GM12878 (cell line): Measurements from ENCODE around the gene COL23A1. TPM values are rescaled to one million over a fixed set of nuclear protein-coding genes. Genes with fewer than 3 reads are reported as not detected.

Experiments used
- ATAC-seq: fragments of 200-7000 bp; cut with Tn5 transposase; 3 replicates; pipeline ENCODE4 v1.9.1; 2020; ENCODE audit warnings: mild to moderate bottlenecking, moderate library complexity
- BruUV-seq: library from RNA; stranded (reverse); fragments of 400-500 nt; replicated peaks from 2 replicates; lab custom pipeline; 2021; lab: Mats Ljungman, UMichigan
- CTCF ChIA-PET: fragments of 300-600 bp; sonication (Branson Sonifier 250); formaldehyde crosslinking; extraction: SDS; loops from one replicate; lab custom pipeline; 2021; ENCODE audit warnings: inconsistent platforms; lab: Yijun Ruan, JAX
- POLR2A ChIA-PET: fragments of 350-600 bp; formaldehyde crosslinking; extraction: SDS; loops from one replicate; lab custom pipeline; 2021; ENCODE audit warnings: inconsistent platforms; lab: Charles Lee
- RAD21 ChIA-PET: fragments of 300-600 bp; sonication (Branson Sonifier 250); formaldehyde crosslinking; loops from one replicate; lab custom pipeline; 2023; ENCODE audit warnings: antibody characterized with exemption; ENCODE audit not compliant: unreplicated experiment; lab: Charles Lee
- SMC1A ChIA-PET: fragments of 300-600 bp; sonication (Branson Sonifier 250); formaldehyde crosslinking; loops from one replicate; lab custom pipeline; 2023; ENCODE audit not compliant: unreplicated experiment, uncharacterized antibody; lab: Charles Lee
- DNase-seq: peaks from one replicate; pipeline ENCODE4 v3.0.0-alpha.2; 2011; ENCODE audit warnings: low read depth, low spot score
- FAIRE-seq: peaks from 3 replicates; lab custom pipeline; 2011; peaks lifted over from hg19 to GRCh38; lab: Jason Lieb, UNC
- H2AFZ ChIP-seq: 2 replicates; pipeline ENCODE4 v1.6.0; 2011; ENCODE audit warnings: low read depth, low read length, control low read depth; ENCODE audit not compliant: control insufficient read depth
- H3K27ac ChIP-seq: 2 replicates; pipeline ENCODE4 v1.5.1; 2011; ENCODE audit warnings: control low read depth; ENCODE audit not compliant: control insufficient read depth, insufficient read depth
- H3K27me3 ChIP-seq, 2 experiments: replicated peaks in 1 of 2; 2 replicates each; pipeline versions ENCODE4 v1.6.0 to v1.6.1; 2011; ENCODE audit warnings: low read length in 1 of 2; ENCODE audit not compliant: control insufficient read depth in 2 of 2, insufficient read depth in 2 of 2
- H3K36me3 ChIP-seq, 2 experiments: 2 replicates each; pipeline ENCODE4 v1.5.1; 2011; ENCODE audit warnings: low read length in 1 of 2; ENCODE audit not compliant: control insufficient read depth in 2 of 2, insufficient read depth in 2 of 2
- H3K4me1 ChIP-seq: 2 replicates; pipeline ENCODE4 v1.6.1; 2011; ENCODE audit warnings: mild to moderate bottlenecking, low read length, moderate library complexity, mixed read lengths; ENCODE audit not compliant: control insufficient read depth, insufficient read depth
- H3K4me2 ChIP-seq: 2 replicates; pipeline ENCODE4 v1.6.0; 2011; ENCODE audit warnings: control low read depth; ENCODE audit not compliant: control insufficient read depth, insufficient read depth
- H3K4me3 ChIP-seq: fragments of 200-600 bp; sonication (generic); 2 replicates; pipeline ENCODE4 v1.5.1; 2016
- H3K79me2 ChIP-seq: 2 replicates; pipeline ENCODE4 v1.6.0; 2011; ENCODE audit warnings: low read length; ENCODE audit not compliant: control insufficient read depth, insufficient read depth
- H3K9ac ChIP-seq: 2 replicates; pipeline ENCODE4 v1.8.0; 2011; ENCODE audit warnings: low read length, control low read depth, mixed read lengths; ENCODE audit not compliant: control insufficient read depth, insufficient read depth
- H3K9me3 ChIP-seq: replicated peaks from 3 replicates; pipeline ENCODE4 v1.5.1; 2011; ENCODE audit warnings: mild to moderate bottlenecking, low read length; ENCODE audit not compliant: control insufficient read depth, insufficient read depth
- H4K20me1 ChIP-seq: 2 replicates; pipeline ENCODE4 v1.6.0; 2011; ENCODE audit not compliant: control insufficient read depth, insufficient read depth
- BMI1 ChIP-seq: fragments of 450-650 bp; IDR thresholded peaks from 2 replicates; pipeline ENCODE4 v1.6.1; 2016; ENCODE audit warnings: mild to moderate bottlenecking, moderate library complexity, borderline replicate concordance
- BRCA1 ChIP-seq: IDR thresholded peaks from 2 replicates; pipeline ENCODE4 v1.6.1; 2011; ENCODE audit warnings: low read depth, low read length, improper control_type of control experiment
- CEBPB ChIP-seq, 2 experiments: fragments of 150-350 bp in 1 of 2; IDR thresholded peaks; 2 replicates each; pipeline ENCODE4 v1.6.1; 2012 to 2014; ENCODE audit warnings: low read depth in 2 of 2, low read length in 2 of 2, borderline replicate concordance in 1 of 2, inconsistent platforms in 1 of 2
- CHD4 ChIP-seq: fragments of 200-600 bp; sonication (generic); IDR thresholded peaks from 2 replicates; pipeline ENCODE4 v1.6.1; 2016; ENCODE audit warnings: mild to moderate bottlenecking
- CREM ChIP-seq: IDR thresholded peaks from 2 replicates; pipeline ENCODE4 v1.6.1; 2014; ENCODE audit warnings: antibody characterized with exemption, low read depth
- LARP7 ChIP-seq: fragments of 450-650 bp; IDR thresholded peaks from 2 replicates; pipeline ENCODE4 v1.6.1; 2017; ENCODE audit warnings: mild to moderate bottlenecking
- PRDM15 ChIP-seq: fragments of 450-650 bp; formaldehyde crosslinking; IDR thresholded peaks from 2 replicates; pipeline ENCODE4 v1.4.0; 2020; ENCODE audit warnings: mild to moderate bottlenecking, moderate library complexity
- RFX5 ChIP-seq: IDR thresholded peaks from 2 replicates; pipeline ENCODE4 v1.6.1; 2011; ENCODE audit warnings: low read depth, low read length, improper control_type of control experiment
- SKIL ChIP-seq: fragments of 450-650 bp; IDR thresholded peaks from 2 replicates; pipeline ENCODE4 v1.6.1; 2017; ENCODE audit warnings: mild to moderate bottlenecking, low read depth, inconsistent platforms; ENCODE audit not compliant: poor library complexity, severe bottlenecking
- SMAD1 ChIP-seq: fragments of 450-650 bp; IDR thresholded peaks from 2 replicates; pipeline ENCODE4 v1.6.1; 2018; ENCODE audit warnings: mild to moderate bottlenecking, low read depth; ENCODE audit not compliant: partially characterized antibody
- SPI1 ChIP-seq: IDR thresholded peaks from 2 replicates; pipeline ENCODE4 v1.6.1; 2011; ENCODE audit warnings: low read depth, mild to moderate bottlenecking, low read length, moderate library complexity, borderline replicate concordance; ENCODE audit not compliant: insufficient read depth
- SUZ12 ChIP-seq: fragments of 200-600 bp; sonication (generic); IDR thresholded peaks from one replicate; pipeline ENCODE4 v1.6.1; 2018; ENCODE audit warnings: antibody characterized with exemption, mild to moderate bottlenecking; ENCODE audit not compliant: unreplicated experiment
- TCF7 ChIP-seq: IDR thresholded peaks from 2 replicates; pipeline ENCODE4 v1.6.1; 2014; ENCODE audit warnings: antibody characterized with exemption, borderline replicate concordance
- ZNF687 ChIP-seq: fragments of 450-650 bp; IDR thresholded peaks from 2 replicates; pipeline ENCODE4 v1.6.1; 2017; ENCODE audit warnings: mild to moderate bottlenecking, moderate library complexity
- ZSCAN29 ChIP-seq: fragments of 450-650 bp; IDR thresholded peaks from 2 replicates; pipeline ENCODE4 v1.6.1; 2017; ENCODE audit warnings: mild to moderate bottlenecking, moderate library complexity
- WGBS: methylation state at CpG from one replicate; pipeline ENCODE4 v1.1.6; 2016; ENCODE audit warnings: low lambda C conversion rate; ENCODE audit not compliant: insufficient replicate concordance, insufficient coverage; ENCODE audit errors: missing lambda C conversion rate; 5-methylcytosine and 5-hydroxymethylcytosine counted together
- in situ Hi-C: fragments of 300-500 bp; cut with MboI; formaldehyde crosslinking; loops from 9 replicates; pipeline ENCODE4 v1.14.3; 2018; ENCODE audit warnings: mixed read lengths
- intact Hi-C: fragments of 100-400 bp; cut with micrococcal nuclease; formaldehyde crosslinking; loops from one replicate; pipeline ENCODE4 v1.14.2; 2022; ENCODE audit not compliant: unreplicated experiment
- polyA plus RNA-seq, 11 experiments: library from polyadenylated mRNA; depleted of rRNA in 4 of 11; unstranded in 6 of 11; stranded (reverse) in 5 of 11; fragments of >200 nt; fragmentation: Nextera tagmentation in 4 of 11; fragmentation: Illumina TruSeq in 1 of 11; extraction: Ambion mirVana in 4 of 11; extraction: Trizol in 1 of 11; gene quantifications; 1 replicate in 1 of 11; 2 replicates in 10 of 11; pipeline versions ENCODE4 v1.2.1 to v1.2.3, GENCODE V29; 2011 to 2016; ENCODE audit warnings: inconsistent platforms in 2 of 11, missing spikeins in 2 of 11, low read depth in 1 of 11
- total RNA-seq, 4 experiments: library from RNA; depleted of rRNA in 3 of 4; stranded (reverse); fragments of >200 nt in 3 of 4; fragmentation: Illumina TruSeq in 1 of 4; extraction: Trizol in 1 of 4; gene quantifications; 2 replicates each; pipeline versions ENCODE4 v1.2.1 to v1.2.3, GENCODE V29; 2013 to 2021

COL23A1 gene
- total and polyA plus RNA-seq, 10 of the 15 experiments (the other 5 are each of a cell fraction or from before 2014, with no cell fraction given) = 0.03 to 0.83 (median 0.09) TPM; not detected in 5

- H3K79me2 ChIP-seq = no peaks in the 10 kb centered on the region
- DNase-seq = no peak
- H2AFZ ChIP-seq = no peak overlapping the region
- BruUV-seq = no TSS peak
- ChIA-PET SMC1A (no interaction called here), RAD21 (no interaction called here), POLR2A (no interaction called here)
- H3K9ac ChIP-seq = no peak overlapping the region
- no peaks in the 10 kb centered on the region; a peak in 2 of 4 replicates for H3K27me3 ChIP-seq
- H3K27ac ChIP-seq = no peak overlapping the region
- no peak overlapping the region for H3K4me2 ChIP-seq
- no peak overlapping the region for H3K4me3 ChIP-seq
- intact Hi-C loops = no loop called here
- H3K4me1 ChIP-seq = no peaks in the 10 kb centered on the region
- TF ChIP-seq SUZ12 (no peak), CEBPB (IDR thresholded peaks at IDR 0.05; ENCODE audit: borderline replicate concordance in 1 of 2, low read depth in 2 of 2, low read length in 2 of 2) (no peak), CHD4 (no peak), CREM (no peak), LARP7 (no peak), SPI1 (no peak), ZNF687 (no peak), PRDM15 (CRISPR knock-in tag) (no peak), TCF7 (no peak), BMI1 (no peak), ZSCAN29 (no peak), SMAD1 (no peak), SKIL (no peak), RFX5 (no peak), BRCA1 (no peak)
- TF ChIP-seq, all 136 proteins: peak for 0
- no peaks in the 10 kb centered on the region for H4K20me1 ChIP-seq
- no peaks in the 10 kb centered on the region for H3K9me3 ChIP-seq
- CTCF ChIA-PET = no interaction called here
- in situ Hi-C loops = no loop called here
- WGBS = 43% methylated on average over 13 of the region's 13 CpGs
- FAIRE-seq (no peak), ATAC-seq (no peak)
- H3K36me3 ChIP-seq = no peaks in the 10 kb centered on the region
Measured at GRCh38 chr5:178291161-178291561, 299.0 kb downstream of the COL23A1 start.
